ENCODE results near the gene PITPNM3.

PITPNM3 gene

DNA sequence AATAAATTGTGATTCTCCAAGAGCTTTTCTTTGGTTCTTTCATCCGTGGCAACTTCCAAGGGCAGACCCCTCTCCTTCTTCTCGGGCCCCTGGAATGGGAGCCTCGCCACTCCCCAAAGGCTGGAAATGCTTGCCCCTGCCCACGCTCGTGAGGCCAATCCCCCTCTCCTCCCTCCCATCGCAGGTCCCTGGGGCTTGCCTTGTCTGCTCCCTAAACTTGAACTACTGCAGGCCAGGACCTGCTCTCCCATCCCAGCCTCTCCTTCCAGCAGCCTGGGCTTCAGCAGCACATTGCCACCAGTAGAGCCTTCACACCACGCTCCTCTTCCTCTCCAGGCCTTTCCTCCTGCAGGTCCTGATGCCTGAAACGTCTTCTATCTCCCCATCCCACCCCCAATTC, 11.1 kb downstream of the PITPNM3 start:
- Histone ChIP-seq H3K36me3 (no peaks in the 10 kb centered on the region), H3K27ac (no peak overlapping the region), H3K27me3 (peaks cover 30% of the 10 kb centered on the region), H3K4me1 (ENCODE audit: control insufficient read depth in 1 of 2, insufficient read depth in 1 of 2, low read depth in 1 of 2, low read length in 1 of 2) (no peaks in the 10 kb centered on the region), H3K4me3 (ENCODE audit: low read depth in 1 of 2, low read length in 1 of 2) (no peak overlapping the region), H3K9me3 (no peaks in the 10 kb centered on the region)
- TF ChIP-seq CTCF (IDR thresholded peaks at IDR 0.05), result no peak

GRCh38 chr17:6544011-6544370, 12.4 kb downstream of the PITPNM3 start:
- Histone ChIP-seq H3K4me1 (ENCODE audit: control insufficient read depth in 1 of 2, insufficient read depth in 1 of 2, low read depth in 1 of 2, low read length in 1 of 2) (no peaks in the 10 kb centered on the region), H3K27me3 (peaks cover 18% of the 10 kb centered on the region), H3K36me3 (no peaks in the 10 kb centered on the region), H3K27ac (no peak overlapping the region), H3K4me3 (ENCODE audit: low read depth in 1 of 2, low read length in 1 of 2) (no peak overlapping the region), H3K9me3 (no peaks in the 10 kb centered on the region)
- no peak for TF ChIP-seq CTCF (IDR thresholded peaks at IDR 0.05)

DNA sequence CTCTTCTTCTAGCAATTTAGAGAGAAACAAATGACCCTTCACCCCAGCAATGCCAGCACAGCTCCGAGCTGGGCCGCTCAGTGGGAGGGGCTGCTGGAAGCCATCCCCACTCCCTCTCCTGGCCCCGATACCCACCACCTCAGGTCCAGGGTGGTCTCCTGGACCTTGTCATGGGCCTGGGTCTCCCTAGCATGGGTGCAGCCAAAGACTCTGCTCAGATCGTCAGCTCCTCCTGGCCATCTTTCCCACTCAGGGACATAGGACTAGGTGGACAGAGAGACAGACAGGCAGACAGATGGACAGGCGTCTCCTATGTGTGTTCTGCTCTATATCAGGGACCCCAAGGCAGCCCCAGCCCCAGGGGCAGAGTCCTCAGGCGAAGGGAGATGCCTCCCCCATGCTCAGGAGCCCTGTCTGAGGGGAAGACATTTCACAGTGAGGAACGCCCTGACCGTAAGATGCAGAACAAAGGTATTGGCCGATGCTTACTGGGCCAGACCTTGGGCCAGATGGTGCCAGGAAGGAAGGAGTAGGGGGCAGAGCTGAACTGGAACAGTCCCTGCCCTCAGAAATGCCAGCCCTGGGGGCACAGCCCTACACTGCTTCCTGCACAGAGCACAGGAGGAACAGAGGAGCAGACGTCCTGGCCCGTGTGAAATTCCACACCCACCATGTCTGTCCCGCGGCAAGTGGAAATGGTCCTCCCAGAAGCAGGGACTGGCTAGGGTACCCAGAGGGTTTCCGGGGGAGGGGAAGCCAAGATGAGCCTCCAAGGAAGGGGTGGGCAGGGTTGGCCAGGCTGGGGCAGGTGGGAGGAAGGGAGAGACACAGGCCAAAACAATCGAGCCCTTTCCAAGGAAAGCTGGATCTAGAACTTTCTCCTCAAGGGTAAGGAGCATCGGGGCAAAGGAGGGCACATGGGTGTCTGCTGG, 13.0 kb downstream of the PITPNM3 start:
- H3K4me1 ChIP-seq (ENCODE audit: control insufficient read depth in 1 of 2, insufficient read depth in 1 of 2, low read depth in 1 of 2, low read length in 1 of 2), result no peaks in the 10 kb centered on the region
- H3K36me3 ChIP-seq, result no peaks in the 10 kb centered on the region
- H3K27me3 ChIP-seq, result peaks cover 11% of the 10 kb centered on the region
- TF ChIP-seq CTCF (IDR thresholded peaks at IDR 0.05), result no peak
- H3K27ac ChIP-seq, result no peak overlapping the region
- no peak overlapping the region for H3K4me3 ChIP-seq (ENCODE audit: low read depth in 1 of 2, low read length in 1 of 2)
- H3K9me3 ChIP-seq, result no peaks in the 10 kb centered on the region

GRCh38 chr17:6542577-6542976, 13.8 kb downstream of the PITPNM3 start:
- no peak overlapping the region for H3K4me3 ChIP-seq (ENCODE audit: low read depth in 1 of 2, low read length in 1 of 2)
- no peaks in the 10 kb centered on the region for H3K36me3 ChIP-seq
- H3K4me1 ChIP-seq (ENCODE audit: control insufficient read depth in 1 of 2, insufficient read depth in 1 of 2, low read depth in 1 of 2, low read length in 1 of 2), result no peaks in the 10 kb centered on the region
- H3K27ac ChIP-seq, result no peak overlapping the region
- no peak for TF ChIP-seq CTCF (IDR thresholded peaks at IDR 0.05)
- peaks cover 6% of the 10 kb centered on the region for H3K27me3 ChIP-seq
- no peaks in the 10 kb centered on the region for H3K9me3 ChIP-seq

DNA sequence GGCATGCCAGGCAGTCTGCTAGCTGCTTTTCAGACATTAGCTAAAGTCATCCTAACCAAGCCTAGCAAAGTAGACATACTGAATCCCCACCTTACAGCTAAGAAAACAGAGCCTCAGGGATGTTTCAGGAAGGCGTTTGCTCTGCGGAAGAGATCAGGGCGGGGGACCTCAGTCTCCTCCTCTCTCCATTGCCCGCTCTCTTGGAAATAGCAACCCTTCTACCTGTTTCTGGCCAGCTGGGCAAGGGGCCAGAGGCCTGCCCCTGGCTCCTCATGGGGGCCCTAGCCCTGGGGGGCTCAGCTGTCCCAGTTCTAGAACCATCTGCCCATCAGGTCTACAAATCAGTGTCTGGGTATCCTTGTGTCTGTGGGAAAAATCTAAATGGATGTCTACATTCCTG, 14.5 kb downstream of the PITPNM3 start:
- Histone ChIP-seq H3K4me3 (ENCODE audit: low read depth in 1 of 2, low read length in 1 of 2) (no peak overlapping the region), H3K36me3 (no peaks in the 10 kb centered on the region), H3K4me1 (ENCODE audit: control insufficient read depth in 1 of 2, insufficient read depth in 1 of 2, low read depth in 1 of 2, low read length in 1 of 2) (no peaks in the 10 kb centered on the region), H3K27me3 (peaks cover under 1% of the 10 kb centered on the region), H3K27ac (no peak overlapping the region), H3K9me3 (no peaks in the 10 kb centered on the region)
- TF ChIP-seq CTCF (IDR thresholded peaks at IDR 0.05), result no peak
